Activated CD8-positive, alpha-beta memory T cell treated with anti-CD3 and anti-CD28 coated beads for 36 hours (primary cell): ENCODE measurements around the gene ZNF649. TPM values are rescaled to one million over a fixed set of nuclear protein-coding genes. Genes with fewer than 3 reads are reported as not detected.
"Not testable (repeated sequence)": the region's sequence is repeated elsewhere in the genome, so short reads cannot be mapped to it uniquely, and the experiment has no call there.

Experiments used
- CTCF ChIA-PET: fragments of 350-600 bp; sonication (Branson Sonifier 250); formaldehyde crosslinking; loops from one replicate; lab custom pipeline; 2021; ENCODE audit warnings: antibody characterized with exemption; lab: Charles Lee
- POLR2A ChIA-PET: fragments of 350-600 bp; sonication (Branson Sonifier 250); formaldehyde crosslinking; loops from one replicate; lab custom pipeline; 2021; ENCODE audit warnings: antibody characterized with exemption; lab: Charles Lee
- total RNA-seq, 2 experiments: library from RNA; stranded (reverse); gene quantifications; one replicate each; pipeline ENCODE4 v1.2.3, GENCODE V29; 2021

Gene ZNF649
- total RNA-seq: 1 to 10 TPM; 9.4 to 9.9 TPM

DNA sequence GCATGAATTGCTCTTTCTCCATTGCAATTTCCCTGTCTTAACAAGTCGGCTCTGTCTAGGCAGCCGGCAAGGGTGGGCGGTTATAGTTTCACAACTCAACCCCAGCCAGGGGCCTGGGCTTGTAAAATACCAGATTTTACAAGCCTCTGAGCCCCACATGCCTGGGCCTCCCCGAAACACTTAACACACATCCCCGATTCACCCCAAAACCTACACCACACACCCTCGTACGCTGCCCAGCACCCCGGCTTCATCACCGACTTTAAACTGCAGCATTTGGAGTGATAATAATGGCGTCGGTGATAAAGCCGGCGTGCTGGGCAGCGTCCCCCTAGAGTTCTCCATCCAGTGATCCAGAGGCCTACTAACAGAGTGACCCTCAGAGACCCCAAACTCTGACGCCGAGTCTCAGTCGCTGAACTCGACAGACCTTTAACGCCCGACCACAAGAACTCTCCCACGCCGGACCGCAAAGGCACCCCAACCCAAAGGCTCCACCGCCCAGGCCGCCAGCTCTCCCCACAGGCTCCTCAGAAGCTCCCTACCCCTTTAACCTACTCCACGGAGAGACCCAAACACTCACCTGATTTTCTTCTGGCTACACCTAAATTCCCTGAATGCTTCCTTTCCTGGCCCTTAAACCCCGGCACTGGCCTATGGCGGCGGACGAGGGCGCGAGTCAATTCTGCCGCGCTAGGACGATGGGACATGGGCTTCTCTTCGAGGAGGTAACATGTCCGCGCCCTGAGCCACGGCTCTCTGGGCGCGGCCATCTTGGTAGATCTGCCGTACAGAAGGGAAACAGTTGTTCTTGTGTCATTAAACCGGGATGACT is at the start of gene ZNF649:
ZNF649 (minus strand) TSS at position 687 of the 835 bp plus-strand sequence. CDS start 4,910 bp downstream, outside the sequence.
- CTCF ChIA-PET: no interaction called here
- POLR2A ChIA-PET: no interaction called here

DNA sequence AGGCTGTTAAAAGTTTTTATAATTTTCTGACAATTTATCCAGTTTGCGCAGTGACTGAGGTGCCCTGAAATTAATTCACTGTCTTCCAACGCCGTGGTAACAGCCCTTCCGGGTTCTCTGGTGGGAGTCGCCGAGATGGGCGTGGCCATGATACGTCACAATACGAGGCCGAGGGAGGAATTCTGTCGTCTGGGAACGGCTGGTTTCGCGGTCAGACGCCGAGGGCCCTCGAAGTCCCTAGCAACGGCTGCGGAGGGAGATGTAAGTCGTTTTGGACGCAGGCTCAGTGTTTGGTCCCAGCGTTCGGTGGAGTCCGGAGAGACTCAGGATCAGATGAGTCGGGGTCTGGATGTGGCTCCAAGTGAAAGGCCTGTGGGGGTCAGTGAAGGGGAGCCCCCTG is 44.2 kb upstream of the ZNF649 start:
- ChIA-PET POLR2A (no interaction called here), CTCF (no interaction called here)

GRCh38 chr19:51946602-51947001 is 41.8 kb upstream of the ZNF649 start:
- CTCF ChIA-PET: no interaction called here
- POLR2A ChIA-PET: no interaction called here

- ChIA-PET POLR2A (no interaction called here), CTCF (no interaction called here)
Observed at GRCh38 chr19:51944798-51945552, 40.2 kb upstream of the ZNF649 start.

GRCh38 chr19:51938936-51939335 is 34.1 kb upstream of the ZNF649 start:
- CTCF ChIA-PET: no interaction called here
- POLR2A ChIA-PET: no interaction called here

- ChIA-PET CTCF (no interaction called here), POLR2A (no interaction called here)
Observed at GRCh38 chr19:51931921-51932320, 27.1 kb upstream of the ZNF649 start.

DNA sequence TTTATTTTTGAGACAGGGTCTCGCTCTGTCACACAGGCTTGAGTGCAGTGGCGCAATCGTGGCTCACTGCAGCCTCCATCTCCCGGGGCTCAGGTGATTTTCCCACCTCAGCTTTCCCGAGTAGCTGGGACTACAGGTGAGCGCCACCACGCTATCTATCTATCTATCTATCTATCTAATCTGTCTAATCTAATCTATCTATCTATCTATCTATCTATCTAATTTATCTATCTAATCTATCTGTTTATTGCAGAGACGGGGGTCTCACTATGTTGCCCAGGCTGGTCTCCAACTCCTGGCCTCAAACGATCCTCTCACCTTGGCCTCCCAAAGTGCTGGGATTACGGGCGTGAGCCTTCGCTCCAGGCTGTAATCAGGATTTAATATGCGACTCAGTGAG is 23.0 kb upstream of the ZNF649 start:
- ChIA-PET POLR2A (no interaction called here), CTCF (no interaction called here)

DNA sequence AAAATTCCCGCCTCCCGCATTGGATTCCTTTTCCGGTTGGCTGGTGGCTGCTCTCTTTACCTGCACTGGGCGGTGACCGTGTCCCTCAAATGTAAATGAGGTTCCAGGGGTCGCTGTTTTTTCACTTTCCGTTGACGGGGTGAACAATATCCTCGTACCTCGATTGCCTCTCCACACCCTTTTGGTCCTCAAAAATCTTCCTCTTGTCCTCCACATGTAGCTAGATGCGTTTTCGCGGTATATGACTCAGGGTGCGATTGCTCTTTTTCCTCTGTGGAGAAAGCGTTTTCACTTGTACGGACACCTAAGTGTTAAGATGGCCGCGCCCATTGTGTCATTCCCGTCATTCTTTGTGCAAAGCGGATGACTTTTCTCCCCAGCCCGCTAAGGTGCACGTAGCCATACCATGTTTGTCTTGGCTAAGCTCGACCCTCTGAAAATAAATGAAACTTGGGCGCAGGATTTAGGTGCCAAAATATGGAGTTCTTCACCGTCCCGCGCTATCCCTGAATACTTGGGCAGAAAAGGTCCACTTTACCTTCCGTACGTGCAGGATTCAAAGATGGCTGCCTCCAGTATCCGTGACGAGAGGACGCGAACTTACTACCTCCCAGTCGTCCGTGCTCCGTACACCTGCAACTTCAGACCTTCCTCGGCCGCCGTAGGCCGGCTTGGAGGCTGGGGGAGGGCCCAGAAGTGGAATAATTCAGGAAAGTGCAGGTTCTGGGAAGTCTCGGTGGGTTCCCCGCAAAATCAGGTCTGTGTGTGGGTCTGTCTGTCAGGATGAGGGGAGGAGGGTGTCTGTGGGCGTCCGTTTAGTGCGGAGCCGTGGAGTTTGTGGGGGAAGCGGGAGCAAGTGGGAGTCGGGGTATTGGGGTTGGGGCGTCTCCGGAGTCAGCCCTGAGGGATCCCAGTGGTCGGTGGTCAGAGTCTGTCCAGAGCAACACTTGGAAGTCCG is 22.2 kb upstream of the ZNF649 start, which contains the start of gene ZNF613:
ZNF613 (plus strand) TSS at position 689 of the 958 bp plus-strand sequence. CDS start 8,749 bp downstream, outside the sequence.
- CTCF ChIA-PET: no interaction called here
- POLR2A ChIA-PET: interaction anchor here (0.8 kb wide), 1 partner anchor 122 kb away, joined by 4 read pairs; the partner anchor contains the start of gene ZNF432

GRCh38 chr19:51926426-51926783 is 21.6 kb upstream of the ZNF649 start:
- ChIA-PET POLR2A (interaction anchor here (0.8 kb wide), 1 partner anchor 122 kb away, joined by 4 read pairs; the partner anchor contains the start of gene ZNF432), CTCF (no interaction called here)

GRCh38 chr19:51921949-51922348 is 17.1 kb upstream of the ZNF649 start:
- POLR2A ChIA-PET: no interaction called here
- CTCF ChIA-PET: interaction anchor here (0.6 kb wide), 1 partner anchor 151 kb away, joined by 3 read pairs; no protein-coding TSS in a partner anchor

- POLR2A ChIA-PET: no interaction called here
- CTCF ChIA-PET: no interaction called here
Observed at GRCh38 chr19:51919606-51920005, 14.8 kb upstream of the ZNF649 start.

DNA sequence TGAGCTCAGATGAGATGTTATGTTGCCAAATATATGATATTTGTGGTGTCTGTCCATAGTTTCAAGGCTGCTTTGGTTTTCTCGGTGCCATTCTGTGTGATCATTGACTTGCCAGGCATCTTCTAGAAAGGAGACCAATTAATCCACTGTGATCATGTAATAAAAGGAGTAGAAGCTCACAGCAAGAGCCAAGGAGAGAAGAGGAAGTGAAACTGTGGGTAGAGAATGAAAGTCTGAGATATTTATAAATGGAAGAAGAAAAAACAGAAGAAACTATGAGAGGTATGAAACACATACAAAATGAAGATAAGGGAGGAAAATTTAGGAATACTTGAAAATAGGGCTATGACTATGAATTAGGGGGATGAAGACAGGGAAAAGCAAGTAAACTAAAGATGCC is 11.3 kb upstream of the ZNF649 start:
- ChIA-PET POLR2A (no interaction called here), CTCF (no interaction called here)

- POLR2A ChIA-PET: no interaction called here
- CTCF ChIA-PET: no interaction called here
Observed at GRCh38 chr19:51915324-51915867, 10.6 kb upstream of the ZNF649 start.

DNA sequence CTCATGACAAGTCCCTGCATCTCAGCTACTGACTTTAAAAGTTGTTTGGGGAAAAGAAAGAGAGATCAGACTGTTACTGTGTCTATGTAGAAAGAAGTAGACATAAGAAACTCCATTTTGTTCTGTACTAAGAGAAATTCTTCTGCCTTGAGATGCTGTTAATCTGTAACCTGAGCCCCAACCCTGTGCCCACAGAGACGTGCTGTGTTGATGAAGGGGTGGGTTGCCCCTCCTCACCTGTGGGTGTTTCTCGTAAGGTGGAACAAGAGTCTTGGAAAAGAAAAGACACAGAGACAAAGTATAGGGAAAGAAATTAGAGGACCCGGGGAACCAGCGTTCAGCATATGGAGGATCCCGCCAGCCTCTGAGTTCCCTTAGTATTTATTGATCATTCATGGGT is 3.2 kb upstream of the ZNF649 start:
- CTCF ChIA-PET, POLR2A ChIA-PET: not testable (repeated sequence)

- POLR2A ChIA-PET, CTCF ChIA-PET: not testable (repeated sequence)
Observed at GRCh38 chr19:51906108-51906507, 1.3 kb upstream of the ZNF649 start.

- CTCF ChIA-PET, POLR2A ChIA-PET: not testable (repeated sequence)
Observed at GRCh38 chr19:51905639-51906038, 822 bp upstream of the ZNF649 start.

GRCh38 chr19:51905206-51905605 is 389 bp upstream of the ZNF649 start:
- POLR2A ChIA-PET: no interaction called here
- CTCF ChIA-PET: no interaction called here

DNA sequence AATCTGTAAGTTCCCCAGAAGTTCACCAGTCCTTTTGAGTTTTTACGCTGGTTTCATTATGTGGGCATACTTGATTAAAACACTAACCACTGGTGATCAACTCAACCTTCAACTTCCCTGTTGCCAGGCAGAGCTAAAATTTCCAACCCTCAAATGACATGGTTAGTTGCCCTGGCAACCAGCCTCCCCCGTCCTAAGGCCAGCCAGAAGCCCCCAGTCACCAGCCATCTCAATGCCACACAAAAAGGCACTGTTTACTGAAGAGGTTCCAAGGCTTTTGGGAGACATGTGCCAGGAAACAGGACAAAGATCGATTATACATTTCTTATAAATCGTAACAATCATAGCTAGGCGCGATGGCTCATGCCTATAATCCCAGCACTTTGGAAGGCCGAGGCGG is 1.6 kb downstream of the ZNF649 start:
- ChIA-PET CTCF (no interaction called here), POLR2A (no interaction called here)

GRCh38 chr19:51901860-51902259 is 3.0 kb downstream of the ZNF649 start:
- ChIA-PET POLR2A (no interaction called here), CTCF (no interaction called here)
